ENCODE data around the gene ZIC4.

DNA sequence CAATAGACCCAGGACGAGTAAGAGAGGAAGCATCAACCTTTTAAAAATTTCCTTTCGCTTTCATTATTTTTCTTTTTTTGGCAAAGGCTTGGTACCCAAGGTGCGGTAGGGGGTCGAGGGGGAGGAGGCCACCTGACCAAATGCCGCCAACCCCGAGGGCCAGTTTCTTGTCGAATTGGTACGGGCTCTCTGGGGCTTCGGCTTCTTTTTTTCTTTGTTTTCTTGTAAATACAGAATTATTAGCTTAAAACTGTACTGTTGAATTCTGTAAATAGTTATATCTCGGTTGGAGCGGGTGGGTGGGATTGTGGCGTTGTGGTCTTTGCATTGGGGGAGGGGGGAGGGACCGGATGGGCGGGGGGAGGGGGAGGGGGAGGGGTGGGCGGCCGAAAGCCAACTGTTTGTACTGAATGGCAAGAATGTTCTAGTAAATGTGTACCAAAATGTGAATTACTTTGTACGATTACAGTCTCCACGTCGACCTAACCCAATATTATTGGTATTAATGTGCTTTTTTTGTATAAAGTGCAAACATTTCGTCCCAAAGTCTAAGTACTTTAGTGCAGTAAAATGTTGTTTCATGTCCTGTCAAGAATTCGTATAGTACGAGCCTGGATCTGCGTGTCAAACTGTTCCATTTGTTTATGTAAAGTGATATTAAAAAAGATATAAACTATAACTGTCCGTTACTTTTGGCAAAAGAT lies 7.5 kb upstream of the ZIC4 start:
- TF ChIP-seq EP300 (IDR thresholded peaks at IDR 0.05; ENCODE audit: borderline replicate concordance) = no peak
- TF ChIP-seq YY1 (IDR thresholded peaks at IDR 0.05; ENCODE audit: low read depth) = no peak
- TF ChIP-seq, protein P1, sequence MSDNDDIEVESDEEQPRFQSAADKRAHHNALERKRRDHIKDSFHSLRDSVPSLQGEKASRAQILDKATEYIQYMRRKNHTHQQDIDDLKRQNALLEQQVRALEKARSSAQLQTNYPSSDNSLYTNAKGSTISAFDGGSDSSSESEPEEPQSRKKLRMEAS (IDR thresholded peaks at IDR 0.05) = no peak
- TF ChIP-seq, protein P2, sequence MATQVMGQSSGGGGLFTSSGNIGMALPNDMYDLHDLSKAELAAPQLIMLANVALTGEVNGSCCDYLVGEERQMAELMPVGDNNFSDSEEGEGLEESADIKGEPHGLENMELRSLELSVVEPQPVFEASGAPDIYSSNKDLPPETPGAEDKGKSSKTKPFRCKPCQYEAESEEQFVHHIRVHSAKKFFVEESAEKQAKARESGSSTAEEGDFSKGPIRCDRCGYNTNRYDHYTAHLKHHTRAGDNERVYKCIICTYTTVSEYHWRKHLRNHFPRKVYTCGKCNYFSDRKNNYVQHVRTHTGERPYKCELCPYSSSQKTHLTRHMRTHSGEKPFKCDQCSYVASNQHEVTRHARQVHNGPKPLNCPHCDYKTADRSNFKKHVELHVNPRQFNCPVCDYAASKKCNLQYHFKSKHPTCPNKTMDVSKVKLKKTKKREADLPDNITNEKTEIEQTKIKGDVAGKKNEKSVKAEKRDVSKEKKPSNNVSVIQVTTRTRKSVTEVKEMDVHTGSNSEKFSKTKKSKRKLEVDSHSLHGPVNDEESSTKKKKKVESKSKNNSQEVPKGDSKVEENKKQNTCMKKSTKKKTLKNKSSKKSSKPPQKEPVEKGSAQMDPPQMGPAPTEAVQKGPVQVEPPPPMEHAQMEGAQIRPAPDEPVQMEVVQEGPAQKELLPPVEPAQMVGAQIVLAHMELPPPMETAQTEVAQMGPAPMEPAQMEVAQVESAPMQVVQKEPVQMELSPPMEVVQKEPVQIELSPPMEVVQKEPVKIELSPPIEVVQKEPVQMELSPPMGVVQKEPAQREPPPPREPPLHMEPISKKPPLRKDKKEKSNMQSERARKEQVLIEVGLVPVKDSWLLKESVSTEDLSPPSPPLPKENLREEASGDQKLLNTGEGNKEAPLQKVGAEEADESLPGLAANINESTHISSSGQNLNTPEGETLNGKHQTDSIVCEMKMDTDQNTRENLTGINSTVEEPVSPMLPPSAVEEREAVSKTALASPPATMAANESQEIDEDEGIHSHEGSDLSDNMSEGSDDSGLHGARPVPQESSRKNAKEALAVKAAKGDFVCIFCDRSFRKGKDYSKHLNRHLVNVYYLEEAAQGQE (IDR thresholded peaks at IDR 0.05; ENCODE audit: low read depth) = no peak
- TF ChIP-seq TAF1 (IDR thresholded peaks at IDR 0.05; ENCODE audit: low read depth) = no peak
- TF ChIP-seq, protein P3, sequence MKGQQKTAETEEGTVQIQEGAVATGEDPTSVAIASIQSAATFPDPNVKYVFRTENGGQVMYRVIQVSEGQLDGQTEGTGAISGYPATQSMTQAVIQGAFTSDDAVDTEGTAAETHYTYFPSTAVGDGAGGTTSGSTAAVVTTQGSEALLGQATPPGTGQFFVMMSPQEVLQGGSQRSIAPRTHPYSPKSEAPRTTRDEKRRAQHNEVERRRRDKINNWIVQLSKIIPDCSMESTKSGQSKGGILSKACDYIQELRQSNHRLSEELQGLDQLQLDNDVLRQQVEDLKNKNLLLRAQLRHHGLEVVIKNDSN (IDR thresholded peaks at IDR 0.05) = no peak
- no peak for TF ChIP-seq FOXM1 (IDR thresholded peaks at IDR 0.05; ENCODE audit: borderline replicate concordance, low read depth)
- TF ChIP-seq RAD21 (IDR thresholded peaks at IDR 0.05; ENCODE audit: low read depth) = no peak
- no peak for TF ChIP-seq CEBPB (IDR thresholded peaks at IDR 0.05)
- no peak for TF ChIP-seq CREB1 (IDR thresholded peaks at IDR 0.05; ENCODE audit: low read depth)
- no peak for TF ChIP-seq NFIC (IDR thresholded peaks at IDR 0.05)
